ENCODE measurements around the gene GPSM3. TPM values are rescaled to one million over a fixed set of nuclear protein-coding genes. Genes with fewer than 3 reads are reported as not detected.
"Not testable (repeated sequence)": the region's sequence is repeated elsewhere in the genome, so short reads cannot be mapped to it uniquely, and the experiment has no call there.

Gene GPSM3, protein sequence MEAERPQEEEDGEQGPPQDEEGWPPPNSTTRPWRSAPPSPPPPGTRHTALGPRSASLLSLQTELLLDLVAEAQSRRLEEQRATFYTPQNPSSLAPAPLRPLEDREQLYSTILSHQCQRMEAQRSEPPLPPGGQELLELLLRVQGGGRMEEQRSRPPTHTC
- total RNA-seq (2014; rRNA removed; shearing (Covaris generic)): 4.1 and 5.8 TPM in 2 replicates

DNA sequence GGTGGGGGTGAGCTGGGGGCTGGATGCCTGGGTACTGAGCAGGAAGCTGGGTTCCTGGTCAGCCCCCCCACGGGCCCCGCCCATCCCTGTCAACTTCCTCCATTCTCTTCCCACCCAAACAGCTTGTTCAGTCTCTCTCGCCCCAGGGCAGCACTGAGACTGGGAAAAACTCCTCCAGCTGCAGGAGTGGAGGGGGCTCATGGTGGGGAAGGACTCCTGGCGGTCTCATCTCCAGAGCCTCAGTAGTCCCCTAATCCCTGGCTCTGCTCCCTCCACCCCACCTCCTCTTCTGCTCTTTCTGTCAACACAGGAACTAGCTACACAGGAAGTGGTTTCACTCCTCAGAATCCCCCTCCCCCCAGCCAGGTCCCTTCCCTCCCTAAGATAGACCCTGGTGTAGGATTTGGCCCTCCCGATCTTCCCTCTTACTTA is at the start of gene GPSM3:
Gene GPSM3 (minus strand): TSS at position 36 of the 432 bp plus-strand sequence. CDS start 130 bp downstream, outside the sequence.
- peak; percentile 46 for DNase-seq (ENCODE audit: low read depth)

DNA sequence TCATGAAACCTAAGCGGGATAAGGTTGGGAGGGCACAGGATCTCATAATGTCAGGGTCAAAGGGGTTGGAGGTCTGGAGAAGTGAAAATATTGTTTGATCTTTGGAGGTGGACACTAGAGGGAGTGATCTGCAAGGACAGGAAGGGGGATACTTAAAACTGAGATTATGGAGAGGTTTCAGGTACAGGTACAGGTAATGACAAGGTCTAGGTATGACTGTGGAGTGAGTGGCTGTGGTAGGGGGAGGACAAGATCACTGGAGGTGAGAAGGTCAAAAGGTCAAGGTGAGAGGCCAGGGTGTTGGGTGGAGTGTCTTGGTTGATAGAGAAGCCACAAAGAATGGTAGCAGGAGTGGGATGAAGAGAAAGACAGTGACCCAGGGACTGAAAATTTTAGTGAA is 48.2 kb upstream of the GPSM3 start:
- DNase-seq (ENCODE audit: low read depth): no peak

DNA sequence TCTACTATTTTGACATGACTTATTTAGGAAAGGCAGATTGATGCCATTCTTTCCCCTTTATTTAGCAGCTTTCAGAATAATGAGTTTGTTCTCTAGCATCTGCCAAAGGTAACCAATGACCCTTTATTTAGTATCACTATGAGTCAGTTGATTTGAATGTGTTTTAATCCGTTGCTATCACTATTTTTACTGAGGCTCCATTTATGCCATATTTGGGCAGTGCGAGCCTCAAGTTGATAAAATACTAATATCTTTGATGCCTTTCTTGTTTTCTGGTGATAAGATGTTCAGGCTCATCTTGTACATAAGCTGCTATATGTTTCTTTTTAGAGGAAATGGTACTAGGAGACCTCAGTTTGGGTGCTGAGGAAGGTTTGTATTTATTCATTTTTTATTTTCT is 47.0 kb upstream of the GPSM3 start:
- no peak for DNase-seq (ENCODE audit: low read depth)

DNA sequence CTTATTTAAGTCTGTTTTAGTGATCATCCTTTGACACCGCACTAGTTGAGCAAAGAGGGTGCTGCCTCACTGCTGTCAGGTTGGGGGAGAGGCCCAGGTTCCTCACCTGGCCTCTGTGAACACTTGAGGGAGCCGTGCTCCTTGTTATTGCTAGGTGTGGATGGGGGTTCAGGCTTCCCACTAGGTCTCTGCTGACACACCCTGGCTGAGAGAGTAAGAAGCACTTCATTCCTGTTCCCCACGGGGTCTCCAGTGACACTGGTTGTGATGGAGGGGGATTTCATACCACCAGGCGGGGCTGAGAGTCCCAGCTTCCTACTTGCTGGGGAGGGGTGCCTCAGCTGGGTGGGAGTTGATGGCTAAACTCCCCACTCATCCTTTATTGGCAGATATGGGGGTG is 42.5 kb upstream of the GPSM3 start:
- DNase-seq (ENCODE audit: low read depth): peak; percentile 8

DNA sequence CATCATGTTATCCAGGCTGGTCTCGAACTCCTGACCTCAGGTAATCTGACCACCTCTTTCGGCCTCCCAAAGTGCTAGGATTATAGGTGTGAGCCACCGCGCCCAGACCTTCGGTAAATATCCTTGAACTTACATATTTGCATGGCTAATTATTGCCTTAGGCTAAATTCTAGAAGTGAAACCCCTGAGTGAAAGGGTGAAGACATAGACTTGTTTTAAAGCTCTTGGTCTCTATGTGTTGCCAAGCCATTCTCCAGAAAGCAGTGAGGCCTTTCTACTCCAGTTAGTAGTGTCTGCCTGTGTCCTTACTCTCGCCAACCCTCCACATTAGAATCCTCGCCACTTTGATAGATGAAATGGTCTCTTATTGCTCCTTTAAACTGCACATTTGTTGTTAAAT is 34.0 kb upstream of the GPSM3 start:
- no peak for DNase-seq (ENCODE audit: low read depth)

DNA sequence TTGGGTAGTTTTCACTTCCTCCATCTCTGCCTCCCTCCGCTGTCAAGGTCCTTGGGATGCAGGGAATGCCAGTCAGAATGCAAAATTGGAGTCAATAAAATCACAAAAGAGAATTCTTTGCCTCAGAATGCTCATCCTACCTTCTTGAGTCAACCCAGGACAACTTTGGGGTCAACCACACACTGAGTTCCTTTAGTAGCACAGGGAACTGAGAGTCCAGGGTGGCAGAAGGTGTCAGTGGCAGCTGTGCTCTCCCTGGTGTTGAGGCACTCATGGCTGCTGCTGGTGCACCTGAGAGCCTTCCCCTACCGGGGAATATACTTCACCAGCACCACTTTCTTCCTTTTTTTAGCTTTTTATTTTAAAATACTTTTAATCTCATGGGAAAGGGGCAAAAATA is 32.3 kb upstream of the GPSM3 start:
- no peak for DNase-seq (ENCODE audit: low read depth)

DNA sequence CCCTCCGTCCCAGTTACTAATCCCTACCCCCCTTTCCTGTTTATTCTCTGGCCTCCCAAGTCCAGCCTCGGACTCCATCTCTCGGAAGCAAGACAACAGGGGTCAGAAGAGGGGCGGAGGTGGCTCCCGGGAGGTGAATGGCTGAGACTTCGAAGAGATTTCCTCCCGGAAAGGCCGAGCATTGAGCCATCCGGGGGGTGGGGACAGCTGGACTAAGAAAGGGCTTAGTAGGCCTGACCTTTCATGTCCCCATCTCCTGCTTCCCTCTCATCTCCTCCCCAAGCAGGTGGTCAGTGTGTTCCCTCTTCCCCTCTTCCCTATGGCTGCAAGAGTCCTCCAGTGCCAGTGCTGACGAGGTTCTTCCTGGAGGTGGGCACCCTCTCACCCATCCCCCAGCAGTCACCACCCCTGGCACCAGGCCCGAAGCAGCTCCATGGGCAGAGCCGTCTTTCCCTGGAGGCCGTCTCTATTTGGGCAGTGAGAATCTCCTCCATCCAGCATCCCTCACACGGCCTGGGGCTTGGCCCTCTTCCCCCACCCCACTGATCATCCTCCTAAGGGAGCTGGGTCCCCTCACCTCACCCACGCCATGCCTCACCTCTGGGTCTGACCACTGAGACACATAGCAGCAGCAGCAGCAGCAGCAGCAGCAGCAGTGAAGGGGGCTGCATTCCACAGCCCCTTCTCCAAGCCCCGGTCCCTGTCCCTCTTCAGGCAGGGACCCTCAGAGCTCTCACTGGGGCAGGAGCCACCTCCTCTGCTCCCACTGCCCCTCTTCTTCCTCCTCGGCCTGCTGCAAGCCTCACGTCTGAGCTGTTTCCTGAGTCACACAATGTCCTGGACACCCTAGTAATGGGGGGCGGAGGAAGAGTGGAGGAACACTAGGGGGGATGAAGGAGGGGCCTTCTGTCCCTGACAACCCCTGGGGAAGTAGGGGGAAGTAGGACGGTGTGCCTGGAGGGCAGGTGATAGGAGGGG is 31.1 kb upstream of the GPSM3 start, which contains the start of gene NOTCH4:
Gene NOTCH4 (minus strand): TSS at position 810 of the 978 bp plus-strand sequence. CDS start 139 bp downstream, at position 671.
- DNase-seq (ENCODE audit: low read depth): no peak

DNA sequence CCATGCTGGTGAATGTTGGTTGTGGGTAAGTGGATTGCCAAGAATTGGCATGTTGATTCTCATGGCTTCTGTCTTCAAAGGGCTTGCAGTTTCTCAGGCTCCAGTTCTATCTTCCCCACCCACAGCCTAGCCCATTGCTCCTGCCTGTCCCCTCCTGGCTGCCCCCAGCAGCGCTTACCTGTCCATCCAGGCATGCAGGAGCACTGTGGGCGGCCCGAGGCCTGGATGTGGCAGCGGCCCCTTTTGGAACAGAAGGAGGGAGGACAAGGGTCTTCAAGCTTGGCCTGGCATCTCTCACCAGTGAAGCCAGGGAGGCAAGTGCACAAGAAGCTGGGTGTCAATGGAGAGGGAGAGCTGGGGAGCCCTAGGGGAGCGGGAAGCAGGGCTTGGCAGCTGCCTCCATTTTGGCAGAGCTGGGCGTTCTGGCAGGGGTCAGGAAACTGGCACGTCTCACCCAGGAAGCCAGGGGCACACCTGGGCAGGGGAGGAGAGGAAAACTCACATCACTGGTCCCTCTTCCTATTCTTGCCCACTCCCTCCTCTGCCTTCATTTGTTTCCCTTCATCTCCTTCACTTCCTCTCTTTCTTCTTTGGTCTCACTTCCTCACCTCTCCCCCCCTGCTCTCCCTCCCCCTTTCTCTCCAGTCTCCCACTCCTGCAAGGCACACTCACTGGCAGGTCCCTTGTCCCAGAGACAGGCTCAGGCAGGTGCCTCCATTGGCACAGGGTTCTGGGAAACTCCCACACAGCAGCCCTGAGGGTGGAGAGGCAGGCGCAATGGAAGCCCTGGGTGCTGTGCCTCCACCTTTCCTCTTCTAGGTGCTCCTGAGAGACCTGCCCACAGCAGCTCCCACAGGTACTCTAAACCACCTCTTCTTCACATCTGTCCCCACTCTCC is 30.1 kb upstream of the GPSM3 start:
- DNase-seq (ENCODE audit: low read depth): no peak

DNA sequence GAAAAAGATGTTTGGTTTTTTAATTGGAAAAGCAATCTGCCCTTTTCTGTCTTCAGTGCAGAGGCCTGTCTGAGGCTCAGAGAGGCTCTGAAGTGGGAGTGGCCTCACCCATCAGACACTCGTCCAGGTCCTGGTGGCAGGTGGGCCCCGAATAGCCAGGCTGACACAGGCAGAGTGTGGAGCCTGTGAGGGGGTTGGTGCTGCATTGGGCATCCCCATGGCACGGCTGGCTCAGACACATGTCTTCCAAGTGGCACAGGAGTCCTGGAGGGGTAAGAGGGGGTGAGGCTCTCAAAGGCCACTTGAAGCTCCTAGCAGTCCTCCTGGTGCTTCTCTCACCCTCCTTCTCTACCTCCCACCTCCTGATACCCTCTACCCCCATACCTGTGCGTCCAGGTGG is 27.6 kb upstream of the GPSM3 start:
- no peak for DNase-seq (ENCODE audit: low read depth)

DNA sequence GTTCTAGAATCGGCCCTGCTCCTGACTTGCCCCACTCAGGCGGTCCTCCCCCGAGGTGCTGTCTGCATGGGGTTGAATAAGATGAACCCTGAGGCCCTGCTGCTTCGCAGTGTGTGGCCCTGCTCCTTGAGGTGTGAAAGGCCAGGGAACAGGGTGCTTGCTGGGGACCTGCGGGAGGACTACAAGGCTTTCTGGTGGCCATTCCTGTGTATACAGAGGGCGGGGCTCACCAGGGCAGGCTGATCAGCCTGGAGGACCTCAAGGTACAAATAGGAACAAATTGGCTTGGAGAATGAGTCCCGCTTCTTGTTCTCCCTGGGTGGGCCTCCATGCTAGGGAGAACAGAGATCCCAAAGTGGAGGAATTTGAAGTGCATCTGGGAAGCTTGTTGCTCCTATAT is 25.7 kb upstream of the GPSM3 start:
- no peak for DNase-seq (ENCODE audit: low read depth)

DNA sequence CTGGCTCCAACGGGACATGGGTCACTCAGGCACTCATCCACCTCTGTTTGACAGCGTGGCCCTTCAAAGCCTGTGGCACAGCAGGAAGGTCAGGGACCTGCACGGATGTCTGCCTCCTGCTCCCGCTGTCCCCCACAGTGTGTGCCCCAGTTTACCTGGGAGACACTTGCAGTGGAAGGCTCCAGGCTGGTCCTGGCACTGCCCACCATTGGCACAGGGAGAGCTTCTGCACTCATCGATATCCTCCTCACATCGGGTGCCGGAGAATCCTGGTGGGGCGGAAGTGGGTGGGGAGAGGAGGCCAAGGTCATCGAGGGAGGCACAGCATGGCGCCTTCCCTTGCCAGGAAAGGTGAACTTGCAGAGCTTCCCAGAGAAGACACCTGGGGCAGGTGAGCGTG is 24.6 kb upstream of the GPSM3 start:
- DNase-seq (ENCODE audit: low read depth): no peak

DNA sequence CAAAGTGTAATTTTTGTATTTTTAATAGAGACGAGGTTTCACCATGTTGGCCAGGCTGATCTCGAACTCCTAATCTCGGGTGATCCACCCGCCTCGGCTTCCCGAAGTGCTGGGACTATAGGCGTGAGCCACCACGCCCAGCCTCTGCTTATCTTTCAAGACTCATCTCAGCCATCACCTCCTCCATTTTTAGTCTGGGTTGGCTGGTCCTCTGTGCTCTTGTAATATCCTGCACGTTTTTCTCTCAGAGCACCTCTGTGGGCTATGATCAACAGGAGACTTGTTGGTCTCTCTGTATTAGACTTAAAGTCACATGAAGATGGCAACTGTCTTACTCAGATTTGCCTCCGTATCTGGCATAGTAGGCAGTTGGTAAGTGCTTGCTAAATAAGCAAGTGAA is 23.8 kb upstream of the GPSM3 start:
- no peak for DNase-seq (ENCODE audit: low read depth)

DNA sequence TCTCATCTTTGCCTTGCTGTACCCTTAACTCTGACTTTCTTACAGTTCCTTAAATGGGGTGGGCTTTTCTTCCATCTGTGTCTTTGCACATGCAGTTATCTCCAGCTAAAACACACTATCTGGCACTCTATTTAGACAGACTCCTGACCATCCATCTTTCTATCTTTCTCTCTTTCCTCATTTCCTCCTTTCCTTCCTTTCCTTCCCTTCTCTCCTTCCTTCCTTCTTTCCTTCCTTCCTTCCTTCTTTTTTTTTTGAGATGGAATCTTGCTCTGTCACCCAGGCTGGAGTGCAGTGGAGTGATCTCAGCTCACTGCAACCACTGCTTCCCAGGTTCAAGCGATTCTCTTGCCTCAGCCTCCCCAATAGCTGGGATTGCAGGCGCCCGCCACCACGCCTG is 23.2 kb upstream of the GPSM3 start:
- DNase-seq (ENCODE audit: low read depth): no peak

DNA sequence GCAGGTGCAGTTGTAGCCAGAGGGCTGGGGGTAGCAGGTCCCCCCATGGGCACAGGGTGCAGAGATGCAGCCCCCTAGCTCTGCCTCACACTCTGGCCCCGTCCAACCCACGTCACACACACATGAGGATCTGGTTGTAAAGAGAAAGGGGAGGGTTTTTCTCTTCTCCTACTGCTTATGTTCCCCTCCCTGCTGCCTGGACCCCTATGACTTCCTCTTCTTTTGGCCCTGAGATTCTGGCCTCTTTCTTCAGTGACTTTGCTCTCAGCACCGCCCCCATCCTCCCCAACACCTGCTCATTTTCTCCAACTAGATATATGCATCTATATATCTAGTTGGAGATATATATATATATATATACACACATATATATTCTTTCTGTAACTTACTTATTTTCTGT is 21.7 kb upstream of the GPSM3 start:
- DNase-seq (ENCODE audit: low read depth): no peak

DNA sequence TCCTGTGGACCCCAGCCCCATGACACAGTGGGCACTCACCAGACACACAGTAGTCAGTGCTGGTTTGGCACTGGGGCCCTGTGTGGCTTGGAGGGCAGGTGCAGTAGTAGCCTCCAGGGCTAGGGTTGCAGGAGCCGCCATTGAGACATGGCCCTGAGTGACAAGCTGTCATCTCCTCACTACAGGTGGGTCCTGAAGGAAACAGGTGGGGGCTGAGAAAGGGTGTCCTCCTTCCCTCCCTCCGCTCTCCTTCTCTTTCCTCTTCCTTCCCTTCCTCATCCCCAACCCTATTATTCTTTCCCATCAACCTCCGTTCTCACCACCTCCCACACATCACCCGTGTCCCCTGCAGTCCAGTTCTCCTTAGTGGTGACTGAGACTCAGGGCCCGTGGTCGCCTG is 21.2 kb upstream of the GPSM3 start:
- DNase-seq (ENCODE audit: low read depth): no peak

DNA sequence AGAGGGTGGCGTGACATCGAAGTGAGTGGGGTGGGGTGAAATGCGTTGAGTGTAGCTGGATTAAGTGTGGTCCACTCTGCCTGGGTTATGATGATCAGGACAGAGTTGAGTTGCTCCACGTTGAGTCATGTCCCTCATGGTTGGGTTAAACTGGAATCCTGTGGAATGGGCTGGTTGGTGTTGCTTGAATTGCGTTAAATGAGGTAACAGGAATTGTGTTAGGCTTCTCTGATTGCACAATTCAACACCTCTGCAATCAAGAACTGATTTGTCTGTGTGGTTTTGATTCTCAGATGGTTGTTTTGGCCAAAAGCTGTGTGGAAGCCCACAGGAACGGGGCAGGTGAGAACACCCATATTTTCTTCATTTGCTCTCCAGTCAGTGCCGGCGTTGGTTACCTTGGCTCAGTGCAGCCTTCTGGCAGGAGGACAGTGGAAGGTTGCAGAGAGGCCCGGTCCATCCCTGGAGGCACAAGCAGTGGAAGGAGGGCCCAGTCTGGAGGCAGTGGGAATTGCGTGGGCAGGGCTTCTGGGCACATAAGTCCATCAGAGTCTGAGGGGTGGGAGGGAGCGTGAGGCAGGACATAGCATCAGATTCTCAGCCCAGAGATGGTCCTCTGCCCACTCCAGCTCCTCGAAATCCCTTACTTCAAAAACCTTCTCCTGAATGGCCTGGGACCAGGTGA is 19.8 kb upstream of the GPSM3 start:
- no peak for DNase-seq (ENCODE audit: low read depth)

DNA sequence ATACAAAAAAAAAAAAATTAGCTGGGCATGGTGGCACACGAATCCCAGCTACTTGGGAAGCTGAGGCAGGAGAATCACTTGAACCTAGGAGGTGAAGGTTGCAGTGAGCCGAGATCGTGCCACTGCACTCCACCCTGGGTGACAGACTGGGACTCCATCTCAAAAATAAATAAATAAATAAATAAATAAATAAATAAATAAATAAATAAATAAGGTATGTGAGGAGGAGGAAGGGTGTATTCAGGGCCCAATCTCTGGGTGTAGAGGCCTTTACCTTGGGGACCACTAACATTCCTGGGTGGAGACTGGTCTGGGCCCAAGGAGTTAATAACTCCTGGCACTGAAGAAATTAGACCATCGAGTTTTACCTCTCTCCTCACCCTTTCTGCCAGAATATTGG is 19.0 kb upstream of the GPSM3 start:
- not testable (repeated sequence) for DNase-seq (ENCODE audit: low read depth)

DNA sequence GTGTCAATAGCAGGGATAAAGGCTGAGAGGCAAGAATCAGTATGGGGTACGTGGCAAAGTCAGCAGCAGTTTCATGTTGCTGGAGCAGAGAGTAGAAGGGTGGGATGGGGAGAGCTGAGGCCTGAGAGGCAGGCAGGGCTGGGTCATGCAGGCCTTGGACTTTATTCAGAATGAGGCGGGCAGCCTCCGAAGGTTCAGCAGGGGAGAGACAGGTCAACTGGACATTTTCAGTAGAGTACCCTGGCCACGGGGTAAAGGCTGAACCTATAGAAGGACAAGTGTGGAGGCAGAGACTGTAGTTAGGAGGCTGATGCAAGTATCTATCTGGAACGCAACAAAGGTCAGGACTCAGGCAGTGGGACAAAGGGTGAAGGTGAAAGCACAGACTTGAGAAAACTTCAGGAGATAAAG is 17.8 kb upstream of the GPSM3 start:
- DNase-seq (ENCODE audit: low read depth): no peak

DNA sequence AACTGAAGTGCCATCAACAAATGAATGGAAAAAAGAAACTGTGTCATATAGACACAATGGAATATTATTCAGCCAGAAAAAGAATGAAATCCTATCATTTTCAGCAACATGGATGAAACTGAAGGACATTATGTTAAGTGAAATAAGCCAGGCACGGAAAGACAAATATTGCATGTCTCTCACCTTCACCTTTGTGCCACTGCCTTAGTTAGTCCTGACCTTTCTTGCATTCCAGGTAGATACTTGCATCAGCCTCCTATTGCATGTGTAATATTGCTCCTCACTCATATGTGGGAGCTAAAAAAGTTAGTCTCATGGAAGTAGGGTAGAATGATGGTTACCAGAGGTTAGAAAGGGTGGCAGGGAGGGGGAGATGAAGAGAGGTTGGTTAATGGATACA is 16.6 kb upstream of the GPSM3 start:
- no peak for DNase-seq (ENCODE audit: low read depth)

DNA sequence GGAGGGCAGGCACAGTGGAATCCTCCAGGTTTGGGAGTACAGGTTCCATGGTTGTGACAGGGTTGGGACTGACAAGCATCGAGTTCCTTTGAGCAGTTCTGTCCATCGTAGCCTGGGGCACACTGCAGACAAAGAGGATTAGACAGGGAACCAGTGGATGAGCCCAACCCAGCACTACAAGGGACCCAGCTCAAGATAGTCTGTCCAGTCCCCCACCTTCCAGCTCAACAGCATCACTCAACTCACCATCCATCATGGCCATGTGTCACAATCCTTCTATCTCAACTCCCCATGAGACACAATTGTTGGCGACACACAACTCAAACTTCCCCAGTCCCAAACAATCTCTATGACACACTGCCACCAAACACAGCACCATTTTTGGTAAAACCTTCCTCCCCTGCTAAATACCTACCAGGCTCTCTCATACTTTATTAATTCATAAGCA is 11.8 kb upstream of the GPSM3 start:
- DNase-seq (ENCODE audit: low read depth): no peak

Measured in RPMI7951 (cell line).